Uterus (tissue), 4 donors: ENCODE results near the gene SURF4. TPM values are rescaled to one million over a fixed set of nuclear protein-coding genes. Genes with fewer than 3 reads are reported as not detected.
"Not testable (repeated sequence)": the region's sequence is repeated elsewhere in the genome, so short reads cannot be mapped to it uniquely, and the experiment has no call there.

Experiments
- DNase-seq, 2 donors: peaks; one replicate each; pipeline ENCODE4 v3.0.0-alpha.2; 2019 to 2020
- H3K27ac ChIP-seq, 2 donors: fragments of 200-600 bp; sonication (generic); 1 replicate in 1 of 2; 2 replicates in 1 of 2; pipeline ENCODE4 v1.5.1; 2016 to 2018
- H3K27me3 ChIP-seq, 2 donors: fragments of 200-600 bp; sonication (generic); one replicate each; pipeline ENCODE4 v1.5.1; 2018 to 2019; ENCODE audit warnings: control low read depth in 1 of 2
- H3K36me3 ChIP-seq, 2 donors: fragments of 200-600 bp; sonication (generic); one replicate each; pipeline ENCODE4 v1.5.1; 2019; ENCODE audit warnings: control low read depth in 1 of 2
- H3K4me1 ChIP-seq, 2 donors: fragments of 200-600 bp; sonication (generic); one replicate each; pipeline ENCODE4 v1.5.1; 2018 to 2019; ENCODE audit warnings: control low read depth in 1 of 2
- H3K4me3 ChIP-seq, 2 donors: fragments of 200-600 bp; sonication (generic); 1 replicate in 1 of 2; 2 replicates in 1 of 2; pipeline ENCODE4 v1.5.1; 2018 to 2019; ENCODE audit warnings: mild to moderate bottlenecking in 1 of 2
- H3K9me3 ChIP-seq, 2 donors: fragments of 200-600 bp; sonication (generic); one replicate each; pipeline ENCODE4 v1.5.1; 2019; ENCODE audit warnings: control low read depth in 1 of 2
- POLR2A ChIP-seq, 2 donors: fragments of 450-650 bp; IDR thresholded peaks; one replicate each; pipeline ENCODE4 v1.6.1; 2016; ENCODE audit warnings: antibody characterized with exemption in 2 of 2, mild to moderate bottlenecking in 1 of 2, moderate library complexity in 1 of 2
- intact Hi-C: fragments of 100-400 bp; cut with DNase I; formaldehyde crosslinking; loops from one replicate; pipeline ENCODE4 v1.15.1; 2023; ENCODE audit warnings: low total_unique reads
- total RNA-seq, 4 donors: library from RNA; depleted of rRNA in 3 of 4; stranded (reverse); fragments of >200 nt in 3 of 4; gene quantifications; one replicate each; pipeline versions ENCODE4 v1.1.0 to v1.2.4, GENCODE V29; 2014 to 2023
- TF ChIP-seq, protein P1 (sequence below), 4 experiments: fragments of 200-600 bp in 2 of 4; fragments of 450-650 bp in 2 of 4; sonication (generic) in 2 of 4; IDR thresholded peaks; one replicate each; pipeline ENCODE4 v1.5.1; 2016 to 2019; ENCODE audit warnings: antibody characterized with exemption in 4 of 4, mild to moderate bottlenecking in 2 of 4, moderate library complexity in 1 of 4
- donor health status: DM: yes; HTN: yes; CAD: no.

Gene SURF4
- total RNA-seq, 4 donors from 2014 or later: 74.7 to 262 (median 108) TPM

DNA sequence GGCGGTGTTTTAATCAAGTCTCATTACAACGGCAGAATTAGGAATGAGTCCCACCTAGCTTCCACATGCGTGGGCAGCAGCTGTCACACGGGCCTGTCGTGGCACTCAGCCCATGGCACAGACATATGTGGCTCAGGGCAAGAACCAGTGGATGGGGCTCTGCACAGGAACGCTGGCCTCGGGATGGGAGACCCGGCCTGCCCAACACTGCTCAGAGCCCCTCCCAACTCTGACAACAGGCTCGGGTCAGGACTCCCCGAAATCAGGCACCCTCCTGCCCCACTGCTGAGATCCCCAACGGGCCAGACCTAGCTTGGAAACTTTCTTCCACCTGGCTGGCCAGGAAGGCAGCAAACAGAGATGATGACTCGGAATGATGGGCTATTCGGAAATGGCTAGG lies 34.9 kb downstream of the SURF4 start:
- no peaks in the 10 kb centered on the region for H3K27me3 ChIP-seq
- H3K9me3 ChIP-seq: no peaks in the 10 kb centered on the region
- DNase-seq: no peak
- H3K36me3 ChIP-seq: no peaks in the 10 kb centered on the region
- intact Hi-C loops: no loop called here
- peaks cover 0 to 4% of the 10 kb centered on the region in 2 donors for H3K4me1 ChIP-seq
- no peak overlapping the region for H3K27ac ChIP-seq
- no peak overlapping the region for H3K4me3 ChIP-seq
- TF ChIP-seq, protein P1, sequence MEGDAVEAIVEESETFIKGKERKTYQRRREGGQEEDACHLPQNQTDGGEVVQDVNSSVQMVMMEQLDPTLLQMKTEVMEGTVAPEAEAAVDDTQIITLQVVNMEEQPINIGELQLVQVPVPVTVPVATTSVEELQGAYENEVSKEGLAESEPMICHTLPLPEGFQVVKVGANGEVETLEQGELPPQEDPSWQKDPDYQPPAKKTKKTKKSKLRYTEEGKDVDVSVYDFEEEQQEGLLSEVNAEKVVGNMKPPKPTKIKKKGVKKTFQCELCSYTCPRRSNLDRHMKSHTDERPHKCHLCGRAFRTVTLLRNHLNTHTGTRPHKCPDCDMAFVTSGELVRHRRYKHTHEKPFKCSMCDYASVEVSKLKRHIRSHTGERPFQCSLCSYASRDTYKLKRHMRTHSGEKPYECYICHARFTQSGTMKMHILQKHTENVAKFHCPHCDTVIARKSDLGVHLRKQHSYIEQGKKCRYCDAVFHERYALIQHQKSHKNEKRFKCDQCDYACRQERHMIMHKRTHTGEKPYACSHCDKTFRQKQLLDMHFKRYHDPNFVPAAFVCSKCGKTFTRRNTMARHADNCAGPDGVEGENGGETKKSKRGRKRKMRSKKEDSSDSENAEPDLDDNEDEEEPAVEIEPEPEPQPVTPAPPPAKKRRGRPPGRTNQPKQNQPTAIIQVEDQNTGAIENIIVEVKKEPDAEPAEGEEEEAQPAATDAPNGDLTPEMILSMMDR (IDR thresholded peaks at IDR 0.05): no peak
- no peak for TF ChIP-seq POLR2A (IDR thresholded peaks at IDR 0.05)

DNA sequence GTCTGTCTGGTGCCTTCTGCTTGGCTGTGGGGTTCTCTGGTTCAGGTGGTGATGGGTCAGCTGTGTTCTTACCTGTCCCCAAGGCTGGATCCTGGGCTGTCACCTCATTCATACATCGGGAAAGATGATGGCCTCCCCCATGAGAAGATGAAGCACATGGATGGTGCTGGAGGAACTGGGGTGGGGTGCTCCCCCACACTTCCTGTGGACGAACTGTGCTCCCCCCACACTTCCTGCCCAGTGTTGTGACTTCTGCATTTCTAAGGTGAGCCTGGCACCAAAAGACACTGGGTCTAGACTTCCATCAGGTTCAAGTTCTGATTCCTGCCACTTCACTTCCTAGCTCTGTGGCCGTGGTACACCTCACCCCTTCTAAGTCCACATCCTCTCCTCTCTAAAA lies 35.6 kb downstream of the SURF4 start:
- Histone ChIP-seq H3K4me3 (no peak overlapping the region), H3K27me3 (no peaks in the 10 kb centered on the region), H3K4me1 (peaks cover 0 to 6% of the 10 kb centered on the region in 2 donors), H3K36me3 (no peaks in the 10 kb centered on the region), H3K9me3 (no peaks in the 10 kb centered on the region), H3K27ac (no peak overlapping the region)
- DNase-seq: no peak
- TF ChIP-seq, protein P1 (IDR thresholded peaks at IDR 0.05): no peak
- intact Hi-C loops: no loop called here

DNA sequence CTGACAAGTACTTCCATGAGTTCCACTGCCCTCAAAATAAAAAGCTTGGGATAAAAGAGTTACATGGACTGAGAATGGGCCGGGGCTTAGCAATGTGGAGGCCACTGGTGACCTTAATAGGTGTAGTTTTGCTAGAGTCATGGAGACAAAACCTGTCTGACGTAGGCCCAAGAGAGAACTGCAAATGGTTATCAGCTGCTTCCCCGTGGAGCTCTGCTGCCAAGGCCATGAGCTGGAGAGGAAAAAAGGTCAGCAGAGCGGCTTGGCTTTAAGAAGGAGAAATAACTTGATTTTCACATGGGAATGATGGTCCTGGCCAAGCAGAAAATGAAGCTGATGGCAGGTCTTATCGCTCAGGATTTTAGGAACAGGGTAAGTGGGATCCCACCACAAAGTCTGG lies 36.2 kb downstream of the SURF4 start:
- Histone ChIP-seq H3K27ac (no peak overlapping the region), H3K4me3 (no peak overlapping the region), H3K9me3 (no peaks in the 10 kb centered on the region), H3K27me3 (no peaks in the 10 kb centered on the region), H3K4me1 (peaks cover 3 to 12% of the 10 kb centered on the region in 2 donors), H3K36me3 (no peaks in the 10 kb centered on the region)
- TF ChIP-seq POLR2A (IDR thresholded peaks at IDR 0.05): no peak
- TF ChIP-seq, protein P1 (IDR thresholded peaks at IDR 0.05): no peak
- DNase-seq: no peak
- intact Hi-C loops: no loop called here

DNA sequence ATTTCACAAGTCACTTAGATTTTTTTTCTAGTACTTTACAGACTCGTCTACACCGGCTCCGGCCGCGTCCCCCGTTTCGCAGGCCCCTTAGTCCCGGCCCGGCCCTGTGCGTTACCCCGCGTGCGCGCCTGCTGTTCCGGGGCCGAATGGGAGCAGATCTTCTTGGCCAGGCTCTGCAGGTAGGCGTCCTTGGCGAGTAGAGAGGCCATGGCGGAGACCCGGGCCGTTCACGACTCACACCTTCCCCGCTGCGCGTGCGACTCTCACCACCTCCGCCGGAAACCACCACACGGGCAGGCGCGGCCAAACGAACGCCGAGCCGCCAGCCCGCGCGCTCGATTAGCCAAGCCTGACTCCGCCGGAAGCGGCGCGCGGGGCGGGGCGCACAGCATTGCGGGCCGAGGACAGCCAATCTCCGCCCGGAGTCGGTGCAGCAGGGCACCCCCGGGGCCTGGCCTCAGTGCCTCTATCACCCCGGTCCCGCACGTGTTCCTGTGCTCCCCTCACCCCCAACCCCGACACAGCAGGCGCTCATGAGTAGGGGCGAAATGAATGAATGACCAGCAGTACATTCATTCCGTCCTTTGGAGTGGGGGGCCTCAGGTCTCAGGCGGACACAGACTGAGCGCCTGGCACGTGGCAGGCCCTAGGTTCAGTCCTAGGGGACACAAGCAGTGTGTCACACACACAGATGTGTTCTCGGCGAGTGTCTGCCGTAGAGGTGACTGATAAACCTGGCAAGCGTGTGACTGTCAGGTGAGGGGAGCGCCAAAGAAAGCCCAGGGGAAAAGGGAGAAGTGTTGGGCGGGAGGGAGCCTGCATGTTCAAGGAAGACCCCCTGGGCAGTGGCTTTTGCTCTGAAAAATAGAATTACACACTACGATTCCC lies 39.7 kb downstream of the SURF4 start, which contains the start of gene SURF6:
Gene SURF6 (minus strand): TSS at position 265 of the 888 bp plus-strand sequence. CDS start 56 bp downstream, at position 209.
- intact Hi-C loops: no loop called here
- DNase-seq: peak; percentile 78 to 86
- H3K4me3 ChIP-seq: peak within 1 kb of the TSS; percentile 89 to 93
- no peaks in the 10 kb centered on the region for H3K27me3 ChIP-seq
- peaks cover 7 to 16% of the 10 kb centered on the region in 2 donors for H3K4me1 ChIP-seq
- H3K9me3 ChIP-seq: no peaks in the 10 kb centered on the region
- TF ChIP-seq, protein P1 (IDR thresholded peaks at IDR 0.05): peak in 2 of 4 experiments; percentile 19 to 53
- TF ChIP-seq POLR2A (IDR thresholded peaks at IDR 0.05): peak; percentile 48 to 51
- H3K27ac ChIP-seq: peak within 1 kb of the TSS; percentile 60 to 69
- no peaks in the 10 kb centered on the region for H3K36me3 ChIP-seq

DNA sequence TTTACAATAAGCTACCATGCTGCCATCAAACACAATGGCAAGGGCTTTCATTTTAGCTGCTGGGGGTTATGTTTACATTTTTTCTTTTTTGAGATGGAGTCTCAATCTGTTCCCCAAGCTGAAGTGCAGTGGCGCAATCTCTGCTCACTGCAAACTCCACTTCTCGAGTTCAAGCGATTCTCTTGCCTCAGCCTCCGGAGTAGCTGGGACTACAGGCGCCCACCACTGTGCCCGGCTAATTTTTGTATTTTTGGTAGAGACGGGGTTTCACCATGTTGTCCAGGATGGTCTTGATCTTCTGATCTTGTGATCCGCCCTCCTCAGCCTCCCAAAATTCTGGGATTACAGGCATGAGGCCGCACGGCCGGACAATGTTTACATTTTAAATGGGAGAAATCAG lies 41.0 kb downstream of the SURF4 start:
- H3K27ac ChIP-seq, intact Hi-C loops, H3K9me3 ChIP-seq, H3K27me3 ChIP-seq, H3K36me3 ChIP-seq: not testable (repeated sequence)
- peak overlapping the region; percentile 89 to 93 for H3K4me3 ChIP-seq
- peak in 1 of 2 donors; percentile 9 for DNase-seq
- peaks cover 7 to 16% of the 10 kb centered on the region in 2 donors for H3K4me1 ChIP-seq
